GM18517 (cell line): ENCODE results near the gene GREB1.

ENCODE experiments used
- ATAC-seq: cut with Tn5 transposase; IDR thresholded peaks from one replicate; pipeline ENCODE4 v1.9.1; 2021; ENCODE audit warnings: mild to moderate bottlenecking, moderate library complexity; ENCODE audit not compliant: unreplicated experiment

The GREB1 gene

GRCh38 chr2:11559066-11559785 is 25.4 kb downstream of the GREB1 start:
- ATAC-seq, result no peak

GRCh38 chr2:11559786-11560155 is 25.9 kb downstream of the GREB1 start:
- ATAC-seq, result no peak

- no peak for ATAC-seq
Measured at GRCh38 chr2:11560806-11561205, 27.0 kb downstream of the GREB1 start.

- ATAC-seq, result no peak
Measured at GRCh38 chr2:11562011-11562410, 28.2 kb downstream of the GREB1 start.

- no peak for ATAC-seq
Measured at GRCh38 chr2:11562476-11562875, 28.6 kb downstream of the GREB1 start.

GRCh38 chr2:11563784-11564666 is 30.2 kb downstream of the GREB1 start:
- ATAC-seq, result no peak

GRCh38 chr2:11564816-11565567 is 31.1 kb downstream of the GREB1 start:
- ATAC-seq, result no peak

- no peak for ATAC-seq
Measured at GRCh38 chr2:11566383-11566782, 32.5 kb downstream of the GREB1 start.

- ATAC-seq, result no peak
Measured at GRCh38 chr2:11567631-11568031, 33.8 kb downstream of the GREB1 start.

GRCh38 chr2:11568436-11568835 is 34.6 kb downstream of the GREB1 start:
- no peak for ATAC-seq

GRCh38 chr2:11569636-11570035 is 35.8 kb downstream of the GREB1 start:
- ATAC-seq, result no peak

GRCh38 chr2:11571170-11571569 is 37.3 kb downstream of the GREB1 start:
- ATAC-seq, result no peak

GRCh38 chr2:11572996-11573395 is 39.2 kb downstream of the GREB1 start:
- no peak for ATAC-seq

- no peak for ATAC-seq
Measured at GRCh38 chr2:11573418-11574175, 39.8 kb downstream of the GREB1 start.

GRCh38 chr2:11574176-11575046 is 40.6 kb downstream of the GREB1 start:
- no peak for ATAC-seq

- no peak for ATAC-seq
Measured at GRCh38 chr2:11576398-11576797, 42.6 kb downstream of the GREB1 start.

GRCh38 chr2:11577101-11577883 is 43.4 kb downstream of the GREB1 start:
- ATAC-seq, result no peak

- no peak for ATAC-seq
Measured at GRCh38 chr2:11578081-11578948, 44.5 kb downstream of the GREB1 start.
